HG03097 (cell line): ENCODE results near the gene RSAD1.

Experiments
- ATAC-seq: cut with Tn5 transposase; IDR thresholded peaks from one replicate; pipeline ENCODE4 v1.9.1; 2021; ENCODE audit not compliant: unreplicated experiment, low FRiP score

RSAD1 gene

DNA sequence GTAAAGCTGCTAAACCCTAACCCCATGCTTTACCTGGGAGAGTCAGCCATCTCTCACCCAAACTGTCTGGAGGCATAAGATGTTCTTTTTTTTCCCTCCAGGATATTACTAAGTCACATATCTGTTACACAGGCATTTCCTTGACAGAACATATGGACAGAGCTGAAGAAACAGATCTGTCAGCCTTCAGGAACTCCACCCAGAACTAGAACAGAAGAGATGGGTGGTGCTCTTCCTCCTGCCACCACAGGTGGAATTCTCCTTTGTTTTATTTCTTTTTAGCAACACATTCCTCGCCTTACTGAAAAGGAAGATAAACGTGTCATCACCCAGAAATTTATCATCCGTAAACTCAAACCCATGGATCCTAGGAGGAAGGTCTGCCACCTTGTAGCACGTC is 38.4 kb downstream of the RSAD1 start:
- no peak for ATAC-seq

DNA sequence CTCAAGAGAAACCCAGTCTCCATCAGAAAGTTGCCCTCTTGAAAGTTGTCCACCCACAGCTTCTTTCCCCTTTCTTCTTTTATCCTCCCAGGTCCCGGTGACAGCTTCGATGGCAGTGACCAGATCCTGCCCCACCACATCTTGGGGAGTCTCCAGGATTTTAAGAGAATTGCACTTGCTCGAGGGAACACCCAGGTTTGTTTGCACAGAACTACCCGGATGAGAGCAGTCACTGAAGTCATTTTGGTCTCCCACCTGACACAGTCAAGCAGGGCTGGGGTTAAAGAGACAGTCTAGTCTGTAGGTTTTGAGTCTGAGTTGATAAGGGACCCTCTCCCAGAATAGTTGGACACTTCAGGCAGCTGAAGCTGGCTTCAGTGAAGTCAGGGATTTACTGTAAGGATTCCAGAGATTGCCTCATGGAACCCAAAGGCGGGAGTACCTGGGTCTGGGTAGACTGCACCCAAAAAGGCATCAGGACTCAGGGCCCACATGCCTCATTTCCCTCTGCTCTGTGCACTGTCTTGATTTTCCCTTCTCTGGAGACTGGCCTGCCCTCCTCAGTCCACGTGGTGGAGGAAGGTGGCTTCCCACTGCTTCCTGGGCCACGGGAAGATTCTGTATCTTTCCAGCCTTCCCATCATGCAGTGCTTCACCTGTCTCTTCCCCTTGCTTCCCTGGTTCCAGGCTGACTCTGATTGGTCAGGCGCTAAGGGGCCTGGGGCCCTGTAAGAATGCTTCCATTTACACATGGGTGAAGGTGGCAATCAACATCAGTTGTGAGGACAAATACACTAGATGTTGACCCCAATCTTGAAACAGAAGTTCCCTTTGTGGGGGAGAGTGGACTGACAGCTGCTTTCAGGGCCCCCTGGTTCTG is 39.1 kb downstream of the RSAD1 start:
- ATAC-seq: no peak

DNA sequence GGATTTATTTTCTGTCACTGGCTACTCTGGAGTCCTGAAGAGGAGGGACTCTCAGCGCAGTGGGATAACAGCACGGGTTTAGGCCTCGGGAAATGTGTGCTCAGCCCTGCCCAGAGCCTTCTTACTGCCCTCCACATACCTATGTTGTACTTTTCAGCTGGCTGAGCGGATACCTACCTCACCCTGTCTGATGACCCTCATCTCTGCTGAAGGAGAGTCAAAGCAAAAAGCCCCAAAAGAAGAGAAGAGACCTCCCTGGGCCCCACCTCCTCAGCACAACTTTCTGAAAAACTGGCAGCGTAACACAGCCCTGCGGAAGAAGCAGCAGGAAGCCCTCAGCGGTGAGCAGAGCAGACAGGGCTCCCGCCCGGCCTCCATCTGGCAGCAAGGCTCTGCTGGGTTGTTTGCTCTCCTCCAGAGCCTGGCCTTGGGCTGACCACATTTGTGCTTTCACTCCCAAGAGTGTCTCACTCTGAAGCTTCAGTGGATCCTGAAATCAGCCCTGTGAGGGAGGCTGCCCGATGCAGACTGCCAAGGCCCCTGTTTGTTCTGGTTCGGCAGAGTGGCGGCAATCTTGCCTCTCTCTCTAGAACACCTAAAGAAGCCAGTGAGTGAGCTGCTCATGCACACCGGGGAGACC is 39.8 kb downstream of the RSAD1 start:
- no peak for ATAC-seq

DNA sequence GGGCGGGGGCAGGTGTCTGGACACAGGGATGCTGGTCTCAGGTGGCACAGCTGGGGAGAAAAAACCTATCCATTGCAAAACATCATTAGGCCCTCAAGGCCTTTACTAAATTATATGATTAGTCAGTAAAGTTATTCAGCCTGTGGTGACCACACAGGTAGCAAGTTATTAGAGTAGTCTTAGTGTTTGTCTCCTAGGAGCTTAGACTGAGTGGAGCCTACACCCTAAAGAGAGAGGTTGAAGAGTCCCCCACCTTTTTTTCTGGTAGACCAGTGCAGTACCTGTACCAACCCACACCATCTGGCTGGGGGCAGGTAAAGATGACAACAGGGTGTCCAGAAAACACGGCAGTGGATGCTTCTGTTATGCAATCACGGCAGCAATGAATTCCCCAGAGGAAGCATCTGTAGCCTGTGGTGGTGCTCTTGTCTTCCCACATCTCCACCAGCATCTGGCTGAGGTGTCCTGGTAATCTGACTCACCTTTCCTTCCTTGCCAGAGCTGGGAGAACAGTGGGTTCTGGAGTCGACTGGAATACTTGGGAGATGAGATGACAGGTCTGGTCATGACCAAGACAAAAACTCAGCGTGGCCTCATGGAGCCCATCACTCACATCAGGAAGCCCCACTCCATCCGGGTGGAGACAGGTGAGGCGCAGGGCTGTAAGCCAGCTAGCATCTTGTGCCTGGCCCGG is 40.6 kb downstream of the RSAD1 start:
- no peak for ATAC-seq

DNA sequence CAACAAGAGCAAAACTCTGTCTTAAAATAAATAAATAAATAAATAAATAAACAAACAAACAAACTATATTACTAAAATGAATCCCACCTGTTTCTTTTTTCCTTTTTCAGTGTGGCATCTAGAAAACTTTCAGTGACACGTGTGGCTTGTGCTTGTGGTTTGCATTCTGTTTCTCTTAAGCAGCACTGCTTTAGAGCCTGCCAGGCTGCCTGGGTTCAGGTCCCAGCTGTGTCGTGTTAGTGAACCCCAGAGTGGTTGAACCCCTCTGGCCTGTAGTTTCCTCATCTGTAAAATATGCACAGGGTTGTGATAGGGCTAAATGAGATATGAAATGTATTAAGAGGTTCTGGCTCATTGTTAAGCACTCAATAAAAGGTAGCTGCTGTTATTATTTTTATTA is 41.8 kb downstream of the RSAD1 start:
- no peak for ATAC-seq

DNA sequence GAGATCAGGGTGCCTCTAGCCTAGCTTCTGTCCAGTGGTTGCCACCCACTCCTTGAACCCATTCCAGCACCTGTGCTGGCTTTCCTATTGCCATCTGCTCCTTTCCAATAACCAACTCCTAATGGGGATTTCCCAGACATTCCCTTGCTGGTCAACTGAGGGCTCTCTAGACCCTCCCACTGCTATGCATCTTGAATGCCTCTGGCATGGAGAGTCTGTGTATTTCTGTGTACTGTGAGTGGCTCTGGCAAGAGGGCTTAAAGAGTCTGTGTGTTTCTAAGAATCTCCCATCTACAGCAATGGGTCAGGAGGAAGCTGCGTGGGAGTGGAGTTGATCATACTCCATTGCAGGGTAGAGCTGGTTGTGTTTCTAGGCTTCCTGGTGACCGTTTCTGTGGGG is 42.9 kb downstream of the RSAD1 start:
- no peak for ATAC-seq

DNA sequence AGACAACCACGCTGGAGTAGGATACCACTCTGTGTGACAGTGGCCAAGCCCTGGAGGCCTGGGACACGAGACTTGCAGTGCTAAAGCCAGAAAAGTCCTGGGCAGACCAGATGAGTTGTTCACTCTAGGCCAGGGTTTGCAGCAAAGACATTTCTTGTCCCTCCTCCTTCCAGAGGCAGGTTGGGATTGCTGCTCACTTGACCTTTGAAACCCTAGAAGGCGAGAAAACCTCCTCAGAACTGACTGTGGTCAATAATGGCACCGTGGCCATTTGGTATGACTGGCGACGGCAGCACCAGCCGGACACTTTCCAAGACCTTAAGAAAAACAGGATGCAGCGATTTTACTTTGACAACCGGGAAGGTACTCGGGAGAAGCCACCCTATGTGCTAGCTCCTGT is 44.1 kb downstream of the RSAD1 start:
- ATAC-seq: no peak

DNA sequence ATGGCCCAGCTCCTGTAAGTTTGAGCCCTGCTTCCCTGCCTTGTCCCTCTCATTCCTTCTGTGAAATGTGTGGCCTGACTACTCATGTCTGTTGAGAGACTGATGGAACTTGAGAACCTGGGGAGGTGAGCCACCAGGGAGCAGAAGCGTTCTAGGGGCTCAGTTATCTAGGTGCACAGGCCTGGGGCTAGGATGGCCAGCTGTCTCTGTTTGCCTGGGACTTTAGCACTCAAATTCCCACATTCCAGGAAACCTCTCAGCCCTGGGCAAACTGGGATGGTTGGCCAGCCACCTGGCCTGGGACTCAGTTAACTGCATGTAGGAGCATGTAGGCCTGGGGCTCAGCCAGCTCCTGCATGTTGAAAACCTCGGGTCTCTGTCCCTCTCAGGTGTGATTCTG is 44.5 kb downstream of the RSAD1 start:
- ATAC-seq: no peak

DNA sequence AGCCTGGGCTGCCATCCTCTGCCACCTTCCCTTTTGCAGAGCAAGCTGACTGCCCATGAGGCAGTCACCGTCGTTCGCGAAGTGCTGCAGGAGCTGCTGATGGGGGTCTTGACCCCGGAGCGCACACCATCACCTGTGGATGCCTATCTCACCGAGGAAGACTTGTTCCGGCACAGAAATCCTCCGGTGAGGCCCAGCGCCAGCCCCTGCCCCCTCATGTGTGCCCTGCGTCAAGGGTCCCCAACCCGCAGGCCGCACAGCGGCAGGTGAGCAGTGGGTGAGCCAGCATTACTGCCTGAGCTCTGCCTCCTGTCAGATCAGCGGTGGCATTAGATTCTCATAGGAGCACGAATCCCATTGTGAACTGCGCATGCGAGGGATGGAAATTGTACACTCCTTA is 46.2 kb downstream of the RSAD1 start:
- no peak for ATAC-seq

DNA sequence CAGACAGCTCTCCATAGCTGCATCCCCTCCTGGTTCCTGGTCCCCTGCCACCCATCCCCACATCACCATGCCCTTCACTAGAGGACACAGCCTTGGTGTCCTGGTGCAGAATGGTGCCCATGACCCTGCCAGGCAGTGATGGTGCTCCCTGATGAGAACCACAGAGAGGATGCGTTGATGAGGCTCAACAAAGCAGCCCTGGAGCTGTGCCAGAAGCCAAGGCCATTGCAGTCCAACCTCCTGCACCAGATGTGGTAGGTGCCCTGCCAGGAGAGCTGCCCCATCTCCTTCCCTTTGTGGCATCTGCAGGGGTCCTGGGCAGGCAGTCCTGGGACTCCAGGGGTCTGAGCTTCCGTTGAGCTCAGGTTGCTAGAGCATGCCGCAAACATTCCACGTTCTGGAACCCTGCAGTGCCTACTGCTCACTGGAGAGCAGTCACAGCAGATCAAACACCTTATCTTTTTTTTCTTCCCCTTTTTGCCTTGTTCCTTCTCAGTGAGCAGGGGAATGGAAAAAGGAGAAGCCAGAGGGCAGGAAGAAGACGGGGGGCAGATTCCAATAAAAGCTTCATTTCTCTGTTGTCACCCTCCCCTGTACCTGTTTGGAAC is 48.6 kb downstream of the RSAD1 start:
- ATAC-seq: no peak

DNA sequence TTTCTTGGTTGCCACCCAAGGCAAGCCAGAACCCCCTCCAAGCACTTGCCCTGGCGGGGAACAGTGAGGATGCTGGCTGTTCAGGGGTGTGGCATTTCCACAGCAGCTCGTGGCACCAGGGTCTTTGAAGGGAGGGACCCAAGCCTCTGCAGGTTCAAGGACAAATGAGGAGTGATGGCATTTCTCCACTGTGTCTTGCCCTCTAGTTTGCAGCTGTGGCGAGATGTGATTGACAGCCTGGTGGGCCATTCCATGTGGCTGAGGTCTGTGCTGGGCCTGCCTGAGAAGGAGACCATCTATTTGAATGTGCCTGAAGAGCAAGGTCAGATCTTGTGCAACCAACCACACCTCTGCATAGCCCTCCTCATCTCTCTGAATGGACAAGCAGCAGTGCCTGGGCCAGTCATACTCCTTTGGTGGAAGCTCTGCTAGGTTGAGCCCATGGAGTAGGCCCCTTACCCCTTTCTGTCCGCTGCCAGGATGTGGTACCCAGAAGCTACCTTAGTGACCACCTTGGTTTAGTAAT is 49.4 kb downstream of the RSAD1 start:
- no peak for ATAC-seq

DNA sequence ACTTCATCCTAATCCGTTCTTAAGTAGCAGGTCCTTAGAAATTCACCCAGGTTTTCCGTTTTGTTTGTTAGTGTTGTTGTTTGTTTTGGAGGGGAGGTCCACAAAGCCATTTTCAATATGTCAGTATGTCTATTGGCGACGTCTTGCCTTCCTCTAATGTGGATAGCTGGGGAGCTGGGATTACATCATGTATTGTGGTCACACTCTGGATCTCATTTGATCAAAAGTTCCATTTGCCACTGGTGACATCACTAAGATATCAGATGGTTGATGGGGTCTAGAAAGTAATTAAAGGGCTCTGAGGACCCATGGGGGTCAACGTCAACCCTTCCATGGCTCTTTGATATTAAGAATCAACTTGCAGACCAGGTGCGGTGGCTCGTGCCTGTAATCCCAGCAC is 51.2 kb downstream of the RSAD1 start:
- no peak for ATAC-seq

DNA sequence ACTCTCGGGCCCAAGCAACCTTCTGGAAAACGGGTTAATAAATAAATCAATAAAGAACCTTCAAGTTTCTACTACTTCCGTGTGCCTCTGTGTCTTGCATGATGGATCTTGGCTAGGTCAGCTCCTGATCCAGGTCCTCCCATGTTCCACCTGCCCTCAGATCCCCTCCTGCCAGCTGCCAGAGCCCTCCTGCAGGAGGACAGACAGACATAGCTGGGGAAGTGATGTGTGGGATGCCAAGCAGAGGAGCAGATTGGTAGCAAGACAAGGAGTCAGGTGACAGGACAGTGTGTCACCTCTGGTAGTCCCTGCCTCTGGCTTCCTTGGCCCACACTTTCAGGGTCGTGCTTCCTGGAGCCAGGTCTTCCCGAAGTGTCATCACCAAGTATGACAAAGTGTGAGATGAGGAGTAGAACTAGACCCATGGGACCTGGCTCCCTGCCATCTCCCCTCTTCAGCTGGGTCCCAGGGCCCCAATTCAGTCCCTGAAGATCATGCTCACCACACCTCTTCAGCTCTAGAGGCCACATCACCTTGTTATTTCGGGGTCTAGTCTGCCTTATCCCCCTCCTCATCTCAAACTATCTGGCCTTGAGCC is 52.9 kb downstream of the RSAD1 start:
- no peak for ATAC-seq

DNA sequence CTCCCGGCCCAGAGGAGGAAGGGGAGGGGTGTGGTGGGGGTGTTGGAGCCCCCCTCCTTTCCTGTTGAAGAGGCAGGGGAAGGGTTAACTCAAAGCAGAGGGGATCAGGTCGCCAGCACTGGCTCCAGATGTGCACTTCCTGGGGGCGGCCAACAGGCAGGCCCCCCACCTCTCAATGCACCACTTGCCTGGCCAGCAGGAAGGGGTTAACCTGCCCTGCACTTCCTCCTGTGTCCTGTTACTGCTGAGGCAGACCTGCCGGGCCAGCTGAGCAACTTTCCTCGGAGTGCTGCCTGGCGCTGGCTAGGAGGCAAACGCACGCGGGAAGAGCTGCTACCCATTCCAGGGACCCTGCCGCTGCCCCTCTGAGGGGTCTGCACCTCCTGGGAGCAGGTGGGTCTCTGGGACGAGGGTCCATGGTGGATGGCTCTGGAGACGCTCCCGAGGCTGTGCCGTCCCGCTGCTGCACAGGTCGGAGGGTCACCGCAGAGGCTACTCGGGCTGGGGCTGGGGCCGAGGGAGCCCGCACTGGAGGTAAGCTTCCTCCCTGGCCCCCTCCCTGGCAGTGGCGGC is 53.9 kb downstream of the RSAD1 start, which contains the start of gene EPN3:
Gene EPN3 (plus strand): TSS at position 284 of the 573 bp plus-strand sequence. CDS start 3,822 bp downstream, outside the sequence.
- ATAC-seq: no peak

DNA sequence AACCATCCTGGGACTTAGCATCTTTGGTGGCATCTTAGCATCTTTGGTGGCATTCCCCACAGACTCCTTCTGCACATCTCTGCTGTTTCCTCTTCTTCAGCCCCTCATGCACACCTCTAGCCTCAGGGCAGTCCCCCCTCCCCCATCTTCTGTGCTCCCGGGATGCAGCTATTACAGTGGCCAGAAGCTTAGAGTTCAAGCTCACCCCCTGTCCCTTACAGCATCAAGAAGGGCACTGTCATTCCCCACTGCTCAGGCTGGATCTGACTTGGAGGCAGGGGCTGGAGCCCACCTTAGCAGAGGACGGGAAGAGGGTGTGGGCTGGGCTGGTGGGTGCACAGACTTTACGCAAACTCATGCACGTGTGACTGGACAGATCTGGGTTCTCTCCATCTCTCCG is 54.5 kb downstream of the RSAD1 start:
- ATAC-seq: no peak

DNA sequence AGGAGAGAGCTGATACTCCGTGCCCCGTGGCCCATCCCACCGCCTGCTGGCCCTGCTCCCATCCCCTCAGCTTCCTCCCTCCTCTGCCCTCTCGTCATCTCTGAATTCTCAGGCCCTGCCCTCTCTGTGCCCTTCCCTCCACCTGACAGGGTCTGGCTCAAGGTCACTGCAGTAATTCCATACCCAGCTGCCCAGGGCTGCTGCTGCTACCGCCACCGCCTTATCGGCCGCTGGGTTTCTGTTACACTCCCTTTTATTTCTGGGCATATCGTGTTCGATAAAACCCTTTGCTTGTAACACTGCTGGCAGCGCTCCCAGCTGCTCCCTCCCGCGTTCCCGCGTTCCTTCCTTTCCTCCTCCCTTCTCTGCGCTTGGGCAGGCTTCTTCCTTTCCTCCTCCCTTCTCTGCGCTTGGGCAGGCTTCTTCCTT is 55.1 kb downstream of the RSAD1 start:
- no peak for ATAC-seq

DNA sequence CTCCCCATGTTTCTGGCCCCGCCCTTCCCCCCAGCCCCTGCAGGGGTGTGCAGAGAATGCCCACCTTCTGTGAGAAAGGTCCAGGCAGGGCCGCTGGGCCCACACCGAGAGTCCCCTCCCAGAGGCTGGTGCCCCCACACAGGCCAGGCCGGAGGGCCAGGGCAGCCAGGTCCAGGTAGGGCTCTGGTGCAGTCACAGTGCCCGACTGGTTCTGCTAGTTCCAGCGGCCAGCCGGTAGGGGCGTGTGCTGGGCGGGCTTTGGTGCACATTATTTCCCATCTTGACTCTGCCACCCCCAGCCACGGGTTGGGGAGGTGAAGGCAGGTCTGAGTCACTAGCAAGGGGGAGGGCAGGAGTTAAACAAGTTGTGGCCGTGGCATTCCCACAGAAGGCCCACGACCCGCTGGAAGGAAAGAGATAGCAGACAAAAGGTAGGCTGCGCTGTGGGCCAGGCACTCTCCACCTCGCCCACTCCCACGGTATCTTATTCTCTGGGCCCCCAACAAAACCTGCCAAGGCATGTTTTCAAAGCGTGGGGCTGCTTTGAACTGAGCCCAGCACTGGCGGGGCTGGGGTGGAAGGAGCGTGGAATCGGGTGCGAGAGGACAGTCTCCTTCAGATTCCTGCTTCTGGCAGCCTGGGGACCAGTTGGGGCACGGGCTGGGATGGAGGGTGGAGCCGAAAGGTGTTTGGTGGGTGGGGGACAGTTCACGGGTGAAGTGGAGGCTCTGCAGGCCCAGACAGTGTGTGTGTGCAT is 55.7 kb downstream of the RSAD1 start:
- ATAC-seq: no peak

DNA sequence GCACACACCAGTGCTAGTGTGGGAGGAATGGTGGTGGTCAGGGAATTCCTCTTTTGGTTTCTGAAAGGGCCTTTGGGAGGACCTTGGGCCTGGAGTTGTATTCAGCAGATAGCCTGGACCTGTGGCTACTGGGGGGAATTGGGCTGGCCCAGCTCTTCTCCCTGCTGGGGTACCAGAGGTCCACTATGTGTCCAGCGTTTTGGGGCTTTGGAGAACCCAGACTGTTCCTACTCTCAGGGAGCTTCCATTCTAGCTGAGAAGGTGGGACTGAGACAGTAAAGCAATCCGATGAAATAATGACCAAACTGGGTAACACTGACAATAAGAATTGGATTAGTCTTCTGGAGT is 56.3 kb downstream of the RSAD1 start:
- ATAC-seq: no peak

DNA sequence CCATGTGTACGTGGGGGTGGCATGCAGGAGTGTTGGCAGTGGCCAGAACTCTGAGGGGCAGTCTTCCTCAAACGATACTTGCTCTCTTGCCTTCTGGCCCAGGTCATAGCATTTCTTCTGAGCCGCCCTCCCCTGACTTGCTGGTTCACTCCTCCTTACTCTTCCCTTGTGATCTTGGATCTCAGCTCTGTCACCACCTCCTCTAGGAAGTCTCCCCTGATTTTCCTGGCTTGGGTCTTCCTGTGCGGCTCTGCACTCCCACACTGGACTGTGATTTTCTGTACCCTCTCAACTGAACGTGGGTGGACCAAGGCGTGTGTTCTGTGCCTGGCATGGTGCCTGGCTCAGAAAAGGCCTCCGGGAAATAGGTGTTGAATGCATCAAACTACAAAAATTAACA is 56.7 kb downstream of the RSAD1 start:
- no peak for ATAC-seq
